Amniotic stem cell (primary cell): ENCODE results near the gene SPR.
A peak's percentile ranks its signal among the peaks of the same experiment; 100 is the strongest.
"Not testable (repeated sequence)": the region's sequence is repeated elsewhere in the genome, so short reads cannot be mapped to it uniquely, and the experiment has no call there.

Experiments
- DNase-seq: peaks from one replicate; lab custom pipeline; 2025; lab: John Stamatoyannopoulos, UW

SPR gene

DNA sequence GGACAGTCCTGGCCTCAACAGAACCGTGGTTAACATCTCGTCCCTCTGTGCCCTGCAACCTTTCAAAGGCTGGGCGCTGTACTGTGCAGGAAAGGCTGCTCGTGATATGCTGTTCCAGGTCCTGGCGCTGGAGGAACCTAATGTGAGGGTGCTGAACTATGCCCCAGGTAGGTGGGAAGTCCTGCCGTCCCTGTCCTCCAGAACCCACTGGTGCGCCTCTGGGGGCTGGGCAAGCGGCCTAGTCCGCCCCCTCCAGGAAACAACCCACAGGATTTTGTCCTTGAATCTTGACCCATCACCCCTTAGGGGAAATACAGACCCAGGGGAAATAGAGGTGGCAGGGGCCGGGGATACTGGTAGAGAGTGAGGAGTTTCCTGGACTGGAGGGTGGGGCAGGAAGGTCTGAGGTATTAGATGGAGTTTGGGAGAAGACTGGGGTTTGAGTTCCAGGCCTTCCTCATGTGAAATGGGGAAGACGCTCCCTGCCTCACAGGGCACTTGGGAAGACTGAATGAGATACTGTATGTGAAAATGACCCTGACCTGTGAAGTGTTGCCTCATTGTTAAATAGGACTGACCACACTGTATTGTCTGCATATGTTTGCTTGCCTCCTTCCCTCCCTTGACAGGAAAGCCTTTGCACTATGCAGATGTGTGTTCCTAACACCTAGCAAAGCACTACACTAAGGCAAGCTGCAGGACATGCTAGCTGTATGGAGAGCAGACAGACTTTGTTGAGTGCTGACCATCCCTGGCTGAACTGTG is 1.4 kb downstream of the SPR start:
- no peak for DNase-seq

- DNase-seq, result no peak
These were observed 2.8 kb downstream of the SPR start for GRCh38 chr2:72889991-72890390.

DNA sequence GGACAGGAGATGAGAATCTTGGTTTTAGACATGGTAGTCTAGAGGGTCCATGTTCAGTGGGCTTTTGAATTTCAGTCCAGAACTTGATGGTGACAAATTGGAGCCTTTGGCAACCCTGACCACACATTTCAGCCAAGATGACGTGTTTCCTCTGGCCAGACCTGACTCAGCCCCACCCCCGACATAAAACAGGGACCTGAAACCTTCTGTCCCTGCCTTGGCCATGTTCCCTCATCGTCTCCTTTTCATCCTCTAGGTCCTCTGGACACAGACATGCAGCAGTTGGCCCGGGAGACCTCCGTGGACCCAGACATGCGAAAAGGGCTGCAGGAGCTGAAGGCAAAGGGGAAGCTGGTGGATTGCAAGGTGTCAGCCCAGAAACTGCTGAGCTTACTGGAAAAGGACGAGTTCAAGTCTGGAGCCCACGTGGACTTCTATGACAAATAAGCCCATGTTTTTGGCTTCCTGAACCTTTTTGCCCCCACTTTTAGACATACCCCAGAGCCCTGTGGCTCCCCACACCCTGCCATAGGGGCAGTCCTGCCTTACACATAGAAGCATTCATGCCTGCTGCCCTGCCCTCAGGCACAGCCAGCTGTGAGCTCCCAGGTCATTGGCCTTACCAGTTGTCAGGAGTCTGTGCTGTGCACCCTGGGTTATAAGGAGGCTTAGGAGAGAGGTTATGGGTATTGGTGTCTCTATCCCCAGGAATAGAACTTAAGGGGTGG is 4.0 kb downstream of the SPR start:
- no peak for DNase-seq

DNA sequence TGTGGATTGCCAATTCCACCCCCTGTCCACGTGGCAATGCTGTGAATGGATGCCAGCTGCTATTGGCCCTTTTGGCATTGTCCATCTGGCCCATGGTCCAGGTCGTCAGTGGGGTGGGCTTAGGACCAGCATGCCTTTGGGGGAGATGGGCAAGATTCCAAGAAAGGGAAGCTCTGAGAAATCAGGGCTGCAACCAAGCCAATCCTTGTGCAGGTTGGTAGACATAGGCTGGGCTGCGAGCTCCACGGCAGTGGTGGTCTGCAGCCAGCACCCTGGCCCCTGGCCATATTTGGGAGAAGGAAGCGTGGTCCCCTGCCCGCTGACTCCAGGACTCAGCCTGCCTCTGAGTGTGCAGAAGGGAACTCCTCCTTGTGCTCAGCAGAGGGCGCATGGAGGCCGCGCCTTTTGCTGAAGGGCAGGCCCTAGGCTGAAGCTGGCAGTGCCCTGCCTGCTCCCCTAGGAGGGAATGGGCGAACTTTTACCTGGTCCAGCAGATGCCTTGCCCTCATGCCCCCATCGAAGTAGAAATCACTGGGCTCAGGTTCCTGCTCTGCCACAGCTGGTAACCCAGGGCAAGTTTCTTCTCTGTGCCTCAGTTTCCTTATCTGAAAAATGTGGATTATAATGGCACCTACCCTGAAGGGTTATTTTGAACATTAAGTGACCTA is 5.4 kb downstream of the SPR start:
- DNase-seq, result peak; percentile 47

GRCh38 chr2:72893594-72894319 is 6.5 kb downstream of the SPR start:
- peak; percentile 60 for DNase-seq

DNA sequence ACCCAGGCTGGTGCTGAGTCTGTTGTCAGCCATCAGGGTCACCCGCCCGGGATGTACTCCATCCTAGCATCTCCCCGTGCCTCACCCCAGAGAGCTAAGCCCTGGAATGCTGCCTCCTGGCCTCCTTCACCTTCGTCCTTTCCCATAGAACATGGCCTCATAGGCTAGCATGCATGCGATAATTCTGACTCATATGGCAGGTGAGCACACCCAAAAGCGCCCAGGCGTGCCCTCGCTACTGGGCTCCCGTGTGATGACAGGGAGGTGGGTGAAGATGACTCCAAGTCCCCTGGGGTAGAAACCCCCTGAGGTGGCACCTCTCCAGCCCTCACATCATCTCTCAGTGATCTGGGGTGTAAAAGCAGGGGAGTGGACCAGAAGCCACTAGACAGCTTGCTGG is 7.3 kb downstream of the SPR start:
- DNase-seq, result no peak

GRCh38 chr2:72895154-72895553 is 7.9 kb downstream of the SPR start:
- DNase-seq, result no peak

GRCh38 chr2:72895759-72896281 is 8.6 kb downstream of the SPR start:
- DNase-seq, result no peak

DNA sequence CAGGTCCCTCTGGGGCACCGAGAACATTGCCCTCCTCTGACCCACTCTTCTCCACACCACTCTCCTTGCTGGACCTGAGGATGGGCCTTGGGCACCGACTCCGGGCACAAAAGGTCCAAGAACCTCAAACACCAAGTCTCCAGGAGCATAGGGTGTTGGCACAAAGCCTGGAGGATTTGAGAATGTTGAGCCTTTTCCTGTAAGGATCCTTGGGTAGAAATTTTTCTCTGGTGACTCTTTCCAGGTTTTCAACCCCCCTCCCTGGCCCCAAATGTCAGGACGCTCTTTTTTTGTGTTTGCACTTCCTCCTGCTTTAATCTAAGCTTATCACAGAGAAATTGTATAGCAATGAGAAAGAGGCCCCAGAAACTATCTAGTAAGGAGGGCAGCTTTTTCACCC is 9.2 kb downstream of the SPR start:
- DNase-seq, result no peak

DNA sequence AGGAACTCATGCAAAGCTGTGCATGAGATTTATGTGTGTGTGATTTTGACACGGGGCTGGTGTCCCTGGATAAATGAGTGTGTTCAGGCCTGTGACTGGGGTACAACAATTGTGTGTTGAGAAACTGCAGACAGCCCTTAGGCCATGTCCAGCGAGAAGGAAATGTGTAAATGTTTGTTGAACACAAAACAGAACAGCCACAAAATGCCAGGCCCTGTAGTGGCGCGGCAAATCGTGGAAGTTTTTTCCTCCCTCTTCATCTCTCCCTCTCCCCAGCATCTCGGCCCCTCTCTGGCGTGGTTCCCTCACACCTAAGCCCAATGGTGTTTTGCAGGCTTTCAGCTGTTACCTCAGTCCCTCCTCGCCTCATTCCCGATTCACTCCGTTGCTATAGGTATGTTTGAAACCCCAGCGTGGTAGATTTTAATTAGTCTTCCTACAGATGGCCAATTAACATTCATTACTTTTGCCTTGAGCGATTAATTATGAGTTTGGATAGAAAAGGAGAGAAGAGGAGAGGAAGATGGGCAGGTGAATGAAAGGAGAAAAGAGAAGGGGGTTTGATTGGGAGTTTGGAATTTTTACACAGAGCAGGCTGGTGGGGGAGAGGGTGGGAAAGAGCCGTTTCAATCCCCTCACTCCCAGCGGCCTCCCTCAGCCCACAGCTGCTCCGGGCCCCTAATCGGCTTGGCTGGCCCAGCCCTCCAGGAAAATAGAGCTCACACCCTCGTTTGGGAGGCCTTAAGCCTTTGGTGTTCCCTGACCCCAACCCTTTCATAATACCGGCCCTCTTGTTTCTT is 10.8 kb downstream of the SPR start:
- no peak for DNase-seq

GRCh38 chr2:72898585-72898906 is 11.3 kb downstream of the SPR start:
- no peak for DNase-seq

DNA sequence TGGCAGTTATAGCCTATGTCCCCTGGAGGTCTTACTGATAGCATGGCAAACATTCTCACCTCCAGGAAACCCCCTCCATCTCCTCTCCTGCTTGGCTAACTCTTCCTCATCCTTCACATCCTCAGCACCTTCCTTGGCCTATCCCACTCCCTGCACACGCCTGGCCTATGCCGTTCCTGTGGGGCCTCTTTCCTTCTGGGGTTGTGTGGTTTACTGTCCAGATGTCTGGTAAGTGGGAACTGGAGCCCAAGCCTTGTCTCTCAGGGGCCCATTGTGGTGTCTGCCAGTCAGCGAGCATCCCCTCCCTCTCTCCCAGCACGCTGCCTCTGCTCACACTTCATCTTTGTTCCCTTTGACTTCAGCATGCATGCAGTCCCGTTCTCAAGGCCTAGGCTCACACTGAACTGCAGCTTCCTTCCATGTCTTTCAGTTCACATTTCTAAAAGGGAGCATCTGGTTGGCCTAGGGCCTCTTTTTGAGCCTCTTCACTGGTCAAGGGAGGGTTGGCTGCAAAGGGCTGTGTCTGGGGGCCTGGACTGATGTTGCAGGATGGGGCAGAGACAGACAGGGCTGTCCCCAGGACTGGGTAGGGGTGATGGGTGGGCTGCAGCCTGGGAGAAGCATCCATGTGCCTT is 13.1 kb downstream of the SPR start:
- no peak for DNase-seq

DNA sequence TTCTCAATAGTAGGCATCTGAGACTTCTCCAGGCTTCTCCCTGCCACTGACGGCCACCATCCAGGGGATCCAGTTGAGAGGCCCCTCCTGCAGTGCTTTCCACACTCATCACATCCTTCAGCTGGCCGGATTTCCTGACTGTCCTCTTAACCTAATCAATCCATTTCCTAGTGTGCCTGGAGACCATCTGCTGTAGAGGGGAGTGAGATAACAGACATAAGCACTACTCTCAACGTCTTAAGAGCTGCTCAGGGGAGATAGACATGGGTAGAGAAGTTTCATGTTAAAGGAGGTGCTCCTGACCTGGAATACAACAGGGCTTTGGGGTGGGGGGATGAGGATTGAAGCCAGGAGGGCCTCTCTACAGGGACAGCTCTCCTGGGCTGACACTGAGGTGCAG is 14.2 kb downstream of the SPR start:
- DNase-seq, result no peak

GRCh38 chr2:72907369-72907768 is 20.2 kb downstream of the SPR start:
- not testable (repeated sequence) for DNase-seq

- DNase-seq, result no peak
These were observed 21.5 kb downstream of the SPR start for GRCh38 chr2:72908741-72909140.

DNA sequence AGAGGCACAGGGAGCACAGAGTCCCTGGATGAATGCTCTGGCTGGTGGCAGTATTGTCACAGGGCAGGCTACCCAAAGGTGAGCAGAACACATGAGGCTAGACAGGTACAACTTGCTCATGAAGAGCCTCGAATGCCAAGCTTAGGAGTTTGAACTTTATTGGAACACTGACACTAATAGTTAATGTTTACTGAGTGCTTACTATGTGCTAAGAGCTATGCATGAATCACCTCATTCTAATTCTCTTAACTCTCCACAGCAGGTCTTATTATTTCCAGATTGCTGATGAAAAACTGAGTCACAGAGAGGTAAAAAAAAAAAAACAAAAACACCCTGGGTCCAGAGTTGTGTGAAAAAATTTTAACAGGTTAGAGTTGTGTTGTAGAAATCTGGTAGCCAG is 24.0 kb downstream of the SPR start:
- no peak for DNase-seq

GRCh38 chr2:72913486-72914205 is 26.4 kb downstream of the SPR start:
- no peak for DNase-seq

- DNase-seq, result no peak
These were observed 27.0 kb downstream of the SPR start for GRCh38 chr2:72914206-72914559.

DNA sequence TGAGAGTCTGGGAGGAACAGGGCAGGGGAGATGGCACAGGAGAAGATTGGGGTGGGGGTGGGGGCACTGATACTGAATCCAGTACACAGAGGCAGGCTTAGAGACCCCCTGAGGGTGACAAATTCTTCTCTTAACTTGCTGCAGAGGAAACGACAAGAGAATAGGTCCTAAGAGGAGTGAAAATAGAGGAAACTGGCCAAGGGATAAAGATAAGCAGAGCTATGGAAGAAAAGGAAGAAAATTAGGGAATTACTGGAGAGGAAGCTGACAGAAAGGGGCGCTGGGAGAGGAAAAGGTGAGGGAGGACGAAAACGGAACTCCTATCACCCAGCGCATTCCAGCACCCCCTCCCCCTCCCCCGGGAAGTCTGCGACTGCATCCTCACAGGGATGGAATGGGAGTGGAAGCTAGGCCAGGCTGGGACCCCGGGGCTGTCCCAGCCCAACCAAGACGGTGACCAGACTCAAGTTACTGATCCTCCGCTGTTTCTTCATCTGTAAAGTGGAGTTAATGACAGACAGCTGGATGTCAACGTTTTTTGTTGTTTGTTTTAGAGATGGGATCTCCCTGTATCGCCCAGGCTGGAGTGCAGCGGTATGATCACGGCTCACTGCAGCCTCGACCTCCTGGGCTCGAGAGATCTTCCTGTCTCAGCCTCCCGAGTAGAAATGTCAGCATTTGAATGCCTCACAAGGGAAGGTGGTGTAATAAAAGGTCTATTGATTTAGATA is 27.5 kb downstream of the SPR start:
- no peak for DNase-seq
